22Rv1 (cell line): ENCODE results near the gene NCK2.

ENCODE experiments used
- CTCF ChIP-seq: fragments of 450-650 bp; IDR thresholded peaks from 2 replicates; pipeline ENCODE4 v1.5.1; 2017; ENCODE audit warnings: mild to moderate bottlenecking
- ZFX ChIP-seq: fragments of 450-650 bp; IDR thresholded peaks from 2 replicates; pipeline ENCODE4 v1.6.1; 2017; ENCODE audit warnings: antibody characterized with exemption, borderline replicate concordance

- TF ChIP-seq CTCF = no peak
- no peak for TF ChIP-seq ZFX
Observed at GRCh38 chr2:105868060-105868459, 123.3 kb downstream of the NCK2 start.
